Mucosa of stomach (tissue), 1 donor: ENCODE results near the gene RECQL.
A peak's percentile ranks its signal among the peaks of the same experiment; 100 is the strongest.

Experiments used
- H3K27me3 ChIP-seq: one replicate; pipeline ENCODE4 v1.7.0; 2013; ENCODE audit warnings: mild to moderate bottlenecking, low read length; ENCODE audit not compliant: control insufficient read depth, insufficient read depth
- H3K36me3 ChIP-seq: one replicate; pipeline ENCODE4 v1.7.0; 2013; ENCODE audit warnings: low read length; ENCODE audit not compliant: control insufficient read depth, insufficient read depth
- H3K4me1 ChIP-seq: one replicate; pipeline ENCODE4 v1.7.0; 2013; ENCODE audit warnings: mild to moderate bottlenecking, low read length; ENCODE audit not compliant: control insufficient read depth, insufficient read depth
- H3K4me3 ChIP-seq: one replicate; pipeline ENCODE4 v1.7.0; 2013; ENCODE audit warnings: low read length
- H3K9ac ChIP-seq: one replicate; pipeline ENCODE4 v1.7.0; 2013; ENCODE audit warnings: mild to moderate bottlenecking, low read length, moderate library complexity
- H3K9me3 ChIP-seq: one replicate; pipeline ENCODE4 v1.7.0; 2013; ENCODE audit warnings: mild to moderate bottlenecking, low read length, moderate library complexity; ENCODE audit not compliant: control insufficient read depth
- donor health status: Pancreatic carcinoma.

Gene RECQL

DNA sequence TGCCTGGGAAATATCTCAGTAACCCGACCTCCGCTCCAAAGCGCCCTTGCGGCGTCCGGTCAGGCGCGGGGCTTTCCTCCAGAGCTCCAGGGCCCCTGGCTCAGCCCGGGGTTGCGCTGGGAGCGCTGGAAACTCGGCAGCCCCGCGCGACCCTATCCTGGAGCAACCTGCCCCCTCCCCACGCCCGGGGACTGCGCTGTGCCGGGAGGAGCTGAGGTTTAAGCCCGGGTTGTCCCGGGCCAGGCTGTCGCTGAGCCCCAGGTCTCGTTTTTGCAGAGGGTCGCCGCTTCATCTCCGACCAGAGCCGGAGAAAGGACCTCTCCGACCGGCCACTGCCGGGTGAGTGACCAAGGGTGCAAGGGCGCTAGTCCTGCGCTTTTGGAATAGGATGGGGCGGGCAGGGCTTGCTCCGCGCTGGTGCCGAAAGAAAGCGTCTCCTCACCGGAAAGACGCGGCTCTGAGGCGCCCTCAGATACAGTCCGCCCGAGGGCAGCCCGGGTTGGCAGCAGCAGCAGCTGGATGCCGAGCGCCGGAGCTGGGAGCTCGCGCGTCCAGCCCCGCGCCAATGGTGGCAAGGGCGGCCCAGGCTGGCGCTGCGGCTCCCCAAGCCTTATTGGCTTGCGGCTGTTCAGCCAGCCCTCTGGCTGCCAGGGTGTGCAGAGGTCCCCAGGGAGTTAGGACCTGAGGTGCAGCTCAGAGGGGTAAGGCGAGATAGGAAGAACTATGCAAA, 26.2 kb upstream of the RECQL start:
- no peak overlapping the region for H3K4me3 ChIP-seq
- H3K27me3 ChIP-seq = peaks cover 44% of the 10 kb centered on the region
- H3K9ac ChIP-seq = no peak overlapping the region

DNA sequence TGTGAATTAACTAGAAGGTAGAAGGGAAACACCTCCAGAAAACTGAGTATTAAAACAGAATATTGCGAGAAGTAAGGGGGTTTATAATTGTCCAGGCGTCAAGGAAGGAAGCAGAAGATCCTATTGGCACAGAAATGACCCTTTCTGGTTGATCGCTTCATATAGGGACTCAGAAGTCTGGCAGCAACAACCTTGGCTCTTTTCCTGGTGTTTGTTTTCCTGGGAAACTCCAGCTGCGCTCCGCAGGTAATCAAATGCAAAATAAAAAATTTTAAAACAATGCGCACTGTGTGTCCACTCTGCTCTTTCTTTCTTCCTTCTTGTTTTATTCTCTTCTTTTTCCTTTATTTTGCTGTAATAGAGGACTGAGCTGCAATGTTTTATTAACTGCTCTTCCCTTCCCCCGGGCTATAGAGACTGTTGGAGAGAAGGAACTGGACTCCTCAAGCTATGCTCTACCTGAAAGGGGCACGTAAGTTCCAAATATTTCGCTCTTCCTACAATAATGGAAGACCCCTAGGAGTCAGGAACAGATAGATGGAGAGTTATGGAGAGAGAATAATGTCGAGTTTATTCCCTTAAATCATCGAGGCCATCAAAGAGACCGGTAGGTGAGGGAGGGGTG, 25.4 kb upstream of the RECQL start:
- Histone ChIP-seq H3K27me3 (peaks cover 44% of the 10 kb centered on the region), H3K9ac (no peak overlapping the region), H3K9me3 (no peaks in the 10 kb centered on the region), H3K36me3 (no peaks in the 10 kb centered on the region), H3K4me3 (no peak overlapping the region), H3K4me1 (peaks cover 4% of the 10 kb centered on the region)

More for the DNA sequence above, 26.2 kb upstream of the RECQL start:
- peaks cover 4% of the 10 kb centered on the region for H3K4me1 ChIP-seq
- no peaks in the 10 kb centered on the region for H3K36me3 ChIP-seq
- H3K9me3 ChIP-seq = no peaks in the 10 kb centered on the region

DNA sequence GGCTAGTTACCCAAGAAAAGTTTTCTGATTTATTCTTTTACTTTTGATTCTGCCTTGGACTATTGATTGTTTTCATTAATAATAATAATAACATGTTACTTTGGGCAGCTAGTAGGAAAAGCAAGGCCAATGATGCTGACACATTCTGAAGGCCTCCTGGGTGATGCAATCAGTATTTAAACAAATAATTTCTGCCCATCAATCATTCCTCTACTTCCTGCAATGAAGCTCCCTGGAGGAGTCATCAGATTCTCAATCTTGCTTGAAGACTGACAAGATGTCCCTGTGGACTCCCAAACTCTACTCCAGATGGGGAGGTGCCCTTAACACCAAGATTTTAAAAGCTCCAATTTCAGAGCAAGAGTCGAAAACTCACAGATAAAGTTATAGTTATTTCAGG, 24.6 kb upstream of the RECQL start, which contains the start of gene SPX:
TSS of gene SPX (plus strand) at position 244 of the 400 bp plus-strand sequence. CDS start 177 bp downstream, outside the sequence.
- peaks cover 4% of the 10 kb centered on the region for H3K4me1 ChIP-seq
- no peaks in the 10 kb centered on the region for H3K9me3 ChIP-seq
- H3K36me3 ChIP-seq = no peaks in the 10 kb centered on the region
- H3K4me3 ChIP-seq = no peak within 1 kb of the TSS
- peaks cover 44% of the 10 kb centered on the region for H3K27me3 ChIP-seq
- H3K9ac ChIP-seq = no peak within 1 kb of the TSS

DNA sequence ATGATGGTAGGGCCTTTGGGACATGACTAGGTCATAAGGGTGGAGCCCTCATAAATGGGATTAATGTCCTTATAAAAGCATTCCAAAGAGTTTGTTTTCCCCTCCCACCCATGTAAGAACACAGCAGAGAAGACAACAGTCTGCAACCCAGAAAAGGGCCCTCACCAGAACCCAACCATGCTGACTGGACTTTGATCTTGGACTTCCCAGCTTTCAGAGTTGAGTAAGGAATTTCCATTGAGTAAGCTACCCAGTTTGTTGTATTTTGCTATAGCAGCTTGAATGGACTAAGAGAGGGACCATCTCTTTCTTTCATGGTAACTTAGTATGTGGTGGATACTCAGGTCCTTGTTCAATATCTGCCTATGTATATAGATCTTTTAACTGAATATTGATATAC, 21.7 kb upstream of the RECQL start:
- Histone ChIP-seq H3K36me3 (no peaks in the 10 kb centered on the region), H3K27me3 (peaks cover 20% of the 10 kb centered on the region)

DNA sequence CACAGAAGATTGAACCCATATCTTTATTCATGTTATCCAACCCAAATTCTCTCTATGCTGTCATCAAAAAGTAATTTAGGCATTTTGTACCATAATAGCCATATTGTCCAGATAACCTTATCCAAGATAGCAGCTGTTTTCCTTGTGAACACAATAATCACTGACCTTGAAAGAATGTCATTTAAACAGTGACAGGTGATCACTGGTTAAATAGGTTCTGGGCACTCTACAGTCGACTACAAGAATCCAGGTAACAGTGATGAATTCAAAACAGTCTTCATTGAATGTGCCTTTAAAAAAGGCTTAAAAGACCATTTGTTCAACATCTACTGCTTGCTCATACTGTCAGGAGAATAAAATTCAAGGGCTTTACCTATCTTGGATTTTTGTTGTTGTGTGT, 20.1 kb upstream of the RECQL start:
- no peaks in the 10 kb centered on the region for H3K36me3 ChIP-seq
- H3K4me1 ChIP-seq = no peaks in the 10 kb centered on the region
- no peak overlapping the region for H3K9ac ChIP-seq
- H3K9me3 ChIP-seq = no peaks in the 10 kb centered on the region
- no peak overlapping the region for H3K4me3 ChIP-seq
- H3K27me3 ChIP-seq = peaks cover 4% of the 10 kb centered on the region

More for the DNA sequence above, 21.7 kb upstream of the RECQL start:
- Histone ChIP-seq H3K4me3 (no peak overlapping the region), H3K4me1 (peaks cover 4% of the 10 kb centered on the region), H3K9ac (no peak overlapping the region), H3K9me3 (no peaks in the 10 kb centered on the region)

DNA sequence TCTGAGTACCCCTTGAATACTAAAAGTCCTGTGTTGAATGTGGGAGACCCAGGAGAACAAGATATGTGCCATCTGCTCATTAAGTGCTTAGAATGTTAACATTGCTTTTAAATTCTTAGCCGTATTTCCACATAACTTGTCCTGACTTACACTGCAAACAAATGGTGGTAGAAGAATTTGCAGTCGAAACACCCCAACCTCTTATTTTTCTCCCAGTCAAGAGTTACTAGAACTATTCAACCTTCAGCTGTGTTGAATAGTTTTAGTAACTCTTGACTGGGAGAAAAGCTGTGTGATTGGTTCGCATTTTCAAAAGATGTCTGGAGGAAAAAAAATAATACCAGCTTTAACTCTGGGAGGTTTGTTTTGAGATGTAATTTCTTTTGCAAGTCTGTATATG, 17.0 kb upstream of the RECQL start:
- H3K9ac ChIP-seq = no peak overlapping the region

DNA sequence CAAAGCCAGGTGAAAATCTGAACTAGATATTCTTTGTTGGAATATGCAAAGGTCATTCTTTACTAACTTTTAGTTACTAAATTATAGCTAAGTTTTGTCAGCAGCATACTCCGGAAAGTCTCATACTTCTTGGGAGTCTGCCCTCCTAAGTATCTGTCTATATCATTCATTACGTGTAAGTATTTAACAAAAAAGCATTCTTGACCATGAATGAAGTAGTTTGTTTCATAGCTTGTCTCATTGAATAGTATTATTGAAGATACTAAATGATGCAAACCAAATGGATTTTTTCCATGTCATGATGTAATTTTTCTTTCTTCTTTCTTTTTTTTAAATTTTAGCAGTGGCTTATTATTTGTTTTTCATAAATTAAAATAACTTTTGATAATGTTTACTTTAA, 14.8 kb upstream of the RECQL start:
- no peaks in the 10 kb centered on the region for H3K4me1 ChIP-seq
- H3K9ac ChIP-seq = no peak overlapping the region
- H3K36me3 ChIP-seq = no peaks in the 10 kb centered on the region
- no peak overlapping the region for H3K4me3 ChIP-seq
- H3K9me3 ChIP-seq = no peaks in the 10 kb centered on the region
- H3K27me3 ChIP-seq = no peaks in the 10 kb centered on the region

More for the DNA sequence above, 17.0 kb upstream of the RECQL start:
- no peaks in the 10 kb centered on the region for H3K9me3 ChIP-seq
- H3K4me3 ChIP-seq = no peak overlapping the region
- H3K36me3 ChIP-seq = no peaks in the 10 kb centered on the region
- H3K27me3 ChIP-seq = no peaks in the 10 kb centered on the region
- no peaks in the 10 kb centered on the region for H3K4me1 ChIP-seq

DNA sequence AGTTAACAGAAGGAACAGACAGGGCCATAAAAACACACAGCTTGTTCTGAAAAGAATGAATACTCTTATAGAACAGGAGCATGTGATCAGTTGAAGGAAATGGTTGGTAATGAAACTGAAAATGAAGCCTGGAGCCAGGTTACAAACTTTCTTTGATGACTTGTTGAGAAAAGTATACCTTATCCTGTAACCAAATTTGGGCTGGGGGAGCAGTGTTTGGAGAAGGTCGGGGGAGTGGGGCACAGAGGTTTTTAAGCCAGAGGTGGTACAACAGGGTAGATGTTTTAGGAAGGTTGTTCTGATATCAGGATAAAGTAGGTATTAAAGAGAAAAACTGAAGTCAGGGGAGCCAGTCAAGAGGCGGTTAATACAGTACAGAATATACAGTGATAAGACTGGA, 8.3 kb upstream of the RECQL start:
- H3K27me3 ChIP-seq = no peaks in the 10 kb centered on the region
- H3K9ac ChIP-seq = peak overlapping the region; percentile 13
- H3K36me3 ChIP-seq = no peaks in the 10 kb centered on the region
- H3K4me1 ChIP-seq = no peaks in the 10 kb centered on the region
- no peak overlapping the region for H3K4me3 ChIP-seq
- H3K9me3 ChIP-seq = no peaks in the 10 kb centered on the region

DNA sequence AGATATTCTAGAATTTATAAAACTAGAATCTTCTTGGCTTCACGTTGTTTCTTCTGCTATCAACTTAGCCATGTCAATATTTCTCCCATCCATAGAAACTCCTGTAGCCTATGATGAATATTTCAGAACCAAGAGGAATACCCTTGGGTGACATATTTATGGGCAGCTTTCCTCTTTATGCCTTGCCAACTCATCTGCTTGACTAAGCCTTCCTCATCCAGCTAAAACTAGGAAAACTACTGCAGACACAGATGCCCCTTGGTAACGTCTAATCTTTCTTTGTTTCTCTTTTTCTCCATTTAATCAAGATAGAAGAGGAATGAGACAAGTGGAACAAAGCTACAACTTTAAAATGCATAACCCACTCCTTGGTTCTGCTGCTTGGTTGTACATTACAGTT, 6.4 kb upstream of the RECQL start:
- Histone ChIP-seq H3K4me1 (peaks cover 5% of the 10 kb centered on the region), H3K9me3 (no peaks in the 10 kb centered on the region), H3K27me3 (no peaks in the 10 kb centered on the region), H3K4me3 (no peak overlapping the region), H3K9ac (no peak overlapping the region), H3K36me3 (no peaks in the 10 kb centered on the region)

DNA sequence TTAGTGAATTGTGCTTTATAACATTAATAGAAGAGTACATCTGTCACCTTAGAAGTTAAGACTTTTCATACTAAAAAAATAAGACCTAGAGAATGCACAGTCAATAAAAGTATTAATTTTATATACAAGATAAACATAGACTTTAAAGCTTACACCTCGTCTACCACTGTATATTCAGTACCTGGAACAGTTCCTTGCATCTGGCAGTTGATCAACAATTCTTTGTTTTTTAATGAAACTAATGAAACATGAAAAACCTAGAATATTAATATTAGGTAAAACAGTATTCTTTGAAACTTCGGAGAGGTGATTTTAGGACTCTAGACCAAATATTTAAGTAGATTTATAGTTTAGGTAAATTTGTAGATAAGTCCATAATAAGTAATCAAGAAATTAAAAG, 4.5 kb upstream of the RECQL start:
- Histone ChIP-seq H3K27me3 (no peaks in the 10 kb centered on the region), H3K9me3 (no peaks in the 10 kb centered on the region), H3K4me1 (peaks cover 9% of the 10 kb centered on the region), H3K36me3 (no peaks in the 10 kb centered on the region), H3K9ac (no peak overlapping the region), H3K4me3 (no peak overlapping the region)

DNA sequence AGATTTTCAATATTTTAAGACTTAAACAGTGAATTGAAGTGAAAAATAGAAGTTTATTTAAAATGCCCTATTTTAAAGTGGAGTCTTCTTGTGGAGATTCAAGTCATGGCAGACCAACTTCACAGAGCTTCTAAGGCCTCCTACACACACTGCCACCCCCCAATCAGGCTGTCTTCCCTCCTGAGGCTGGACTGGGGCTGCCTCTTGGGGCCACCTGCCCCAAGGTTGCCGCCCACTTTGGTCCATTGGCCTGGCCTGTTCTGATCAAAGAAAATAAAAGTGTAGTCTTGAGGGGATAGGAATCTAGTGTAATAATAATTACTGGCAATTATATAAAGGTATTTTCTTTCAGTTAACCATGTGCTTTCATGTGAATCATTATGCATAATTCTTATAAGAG, 1.4 kb upstream of the RECQL start:
- H3K27me3 ChIP-seq = no peaks in the 10 kb centered on the region
- H3K9ac ChIP-seq = peak overlapping the region; percentile 90
- no peaks in the 10 kb centered on the region for H3K9me3 ChIP-seq
- peaks cover 15% of the 10 kb centered on the region for H3K4me1 ChIP-seq
- no peaks in the 10 kb centered on the region for H3K36me3 ChIP-seq
- H3K4me3 ChIP-seq = no peak overlapping the region

DNA sequence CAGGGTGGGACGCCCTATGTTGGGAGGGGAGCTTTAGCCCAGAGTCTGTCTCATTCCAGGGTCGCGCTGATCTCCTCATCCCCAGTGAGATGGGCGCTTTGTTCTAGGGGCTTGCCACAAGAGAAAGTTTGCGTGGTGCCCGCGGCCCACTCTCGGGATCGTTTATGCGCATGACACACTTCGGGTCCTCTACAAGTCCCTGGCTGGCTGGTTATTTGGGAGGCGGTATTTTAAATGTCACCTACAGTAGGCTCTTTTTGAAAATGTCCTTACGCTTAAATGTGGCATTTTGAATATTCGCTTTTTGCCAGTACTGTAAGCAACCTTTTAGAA, 695 bp upstream of the RECQL start:
- no peaks in the 10 kb centered on the region for H3K36me3 ChIP-seq
- H3K4me1 ChIP-seq = peaks cover 15% of the 10 kb centered on the region
- no peaks in the 10 kb centered on the region for H3K9me3 ChIP-seq
- peak overlapping the region; percentile 90 for H3K9ac ChIP-seq
- peak overlapping the region; percentile 85 for H3K4me3 ChIP-seq
- H3K27me3 ChIP-seq = no peaks in the 10 kb centered on the region
